ENCODE data around the gene MTOR. TPM values are rescaled to one million over a fixed set of nuclear protein-coding genes. Genes with fewer than 3 reads are reported as not detected.

The MTOR gene
- total RNA-seq, 1 donor from 2014 or later: 31.9 TPM

GRCh38 chr1:11227106-11228077 is 35.0 kb downstream of the MTOR start:
- no peak for TF ChIP-seq CTCF (IDR thresholded peaks at IDR 0.05; ENCODE audit: insufficient read depth, low read length, severe bottlenecking)
- H3K27me3 ChIP-seq (ENCODE audit: control insufficient read depth, insufficient read depth, low read length): no peaks in the 10 kb centered on the region
- DNase-seq (ENCODE audit: low read depth) (no peak), FAIRE-seq (no peak)
- peaks cover 18% of the 10 kb centered on the region for H3K36me3 ChIP-seq (ENCODE audit: control insufficient read depth, insufficient read depth, low read length)
- H3K4me3 ChIP-seq (ENCODE audit: low read depth, low read length): no peak overlapping the region

- FAIRE-seq (no peak), DNase-seq (ENCODE audit: low read depth) (no peak)
- TF ChIP-seq CTCF (IDR thresholded peaks at IDR 0.05; ENCODE audit: insufficient read depth, low read length, severe bottlenecking): no peak
- peaks cover 14% of the 10 kb centered on the region for H3K36me3 ChIP-seq (ENCODE audit: control insufficient read depth, insufficient read depth, low read length)
- H3K4me3 ChIP-seq (ENCODE audit: low read depth, low read length): no peak overlapping the region
- H3K27me3 ChIP-seq (ENCODE audit: control insufficient read depth, insufficient read depth, low read length): no peaks in the 10 kb centered on the region
Observed at GRCh38 chr1:11216074-11216473, 46.3 kb downstream of the MTOR start.

GRCh38 chr1:11215381-11216005 is 46.9 kb downstream of the MTOR start:
- no peak for TF ChIP-seq CTCF (IDR thresholded peaks at IDR 0.05; ENCODE audit: insufficient read depth, low read length, severe bottlenecking)
- Histone ChIP-seq H3K4me3 (ENCODE audit: low read depth, low read length) (no peak overlapping the region), H3K36me3 (ENCODE audit: control insufficient read depth, insufficient read depth, low read length) (peaks cover 15% of the 10 kb centered on the region), H3K27me3 (ENCODE audit: control insufficient read depth, insufficient read depth, low read length) (no peaks in the 10 kb centered on the region)
- FAIRE-seq: no peak
- no peak for DNase-seq (ENCODE audit: low read depth)

GRCh38 chr1:11214698-11215380 is 47.5 kb downstream of the MTOR start:
- FAIRE-seq (no peak), DNase-seq (ENCODE audit: low read depth) (no peak)
- Histone ChIP-seq H3K36me3 (ENCODE audit: control insufficient read depth, insufficient read depth, low read length) (peaks cover 15% of the 10 kb centered on the region), H3K4me3 (ENCODE audit: low read depth, low read length) (no peak overlapping the region), H3K27me3 (ENCODE audit: control insufficient read depth, insufficient read depth, low read length) (no peaks in the 10 kb centered on the region)
- TF ChIP-seq CTCF (IDR thresholded peaks at IDR 0.05; ENCODE audit: insufficient read depth, low read length, severe bottlenecking): no peak

GRCh38 chr1:11211925-11212587 is 50.3 kb downstream of the MTOR start:
- FAIRE-seq (no peak), DNase-seq (ENCODE audit: low read depth) (no peak)
- Histone ChIP-seq H3K36me3 (ENCODE audit: control insufficient read depth, insufficient read depth, low read length) (peaks cover 19% of the 10 kb centered on the region), H3K4me3 (ENCODE audit: low read depth, low read length) (no peak overlapping the region), H3K27me3 (ENCODE audit: control insufficient read depth, insufficient read depth, low read length) (no peaks in the 10 kb centered on the region)
- no peak for TF ChIP-seq CTCF (IDR thresholded peaks at IDR 0.05; ENCODE audit: insufficient read depth, low read length, severe bottlenecking)
